ENCODE measurements around the gene MFAP2. TPM values are rescaled to one million over a fixed set of nuclear protein-coding genes. Genes with fewer than 3 reads are reported as not detected.

MFAP2 gene
- total RNA-seq, 4 donors from 2014 or later, result 1.4 to 21.1 (median 9.1) TPM

DNA sequence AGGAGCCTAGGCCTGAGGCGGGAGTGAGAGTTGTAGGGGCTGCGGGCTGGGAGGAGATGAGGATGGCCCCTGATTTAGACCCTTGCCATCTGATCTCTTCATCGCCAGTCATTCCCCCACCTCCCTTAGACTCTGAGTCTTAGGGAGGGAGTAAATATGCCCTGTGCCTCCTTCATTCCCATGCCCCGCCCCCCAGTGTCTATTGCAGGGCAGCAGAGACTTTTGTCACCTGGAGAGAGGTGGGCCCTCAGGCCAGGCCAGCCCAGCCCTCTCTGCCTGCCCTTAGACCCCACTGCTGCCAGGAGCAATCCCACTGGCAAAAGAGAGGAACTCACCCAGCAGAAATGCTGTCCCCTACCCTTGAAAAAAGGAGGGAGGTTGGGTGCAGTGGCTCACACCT lies 3.2 kb upstream of the MFAP2 start:
- 98 to 100% methylated on average over 4 of the region's 4 CpGs for WGBS, 2 donors
- Histone ChIP-seq H3K4me3 (replicated peaks in 1 of 3) (no peak overlapping the region), H3K4me1 (peaks cover 6 to 21% of the 10 kb centered on the region in 2 donors), H3K36me3 (peaks cover 14 to 25% of the 10 kb centered on the region in 2 donors), H3K27ac (no peak overlapping the region), H3K9me3 (no peaks in the 10 kb centered on the region), H3K27me3 (no peaks in the 10 kb centered on the region)
- intact Hi-C loops (cut with DNase I), result no loop called here
- DNase-seq, result no peak
- TF ChIP-seq, protein P1, sequence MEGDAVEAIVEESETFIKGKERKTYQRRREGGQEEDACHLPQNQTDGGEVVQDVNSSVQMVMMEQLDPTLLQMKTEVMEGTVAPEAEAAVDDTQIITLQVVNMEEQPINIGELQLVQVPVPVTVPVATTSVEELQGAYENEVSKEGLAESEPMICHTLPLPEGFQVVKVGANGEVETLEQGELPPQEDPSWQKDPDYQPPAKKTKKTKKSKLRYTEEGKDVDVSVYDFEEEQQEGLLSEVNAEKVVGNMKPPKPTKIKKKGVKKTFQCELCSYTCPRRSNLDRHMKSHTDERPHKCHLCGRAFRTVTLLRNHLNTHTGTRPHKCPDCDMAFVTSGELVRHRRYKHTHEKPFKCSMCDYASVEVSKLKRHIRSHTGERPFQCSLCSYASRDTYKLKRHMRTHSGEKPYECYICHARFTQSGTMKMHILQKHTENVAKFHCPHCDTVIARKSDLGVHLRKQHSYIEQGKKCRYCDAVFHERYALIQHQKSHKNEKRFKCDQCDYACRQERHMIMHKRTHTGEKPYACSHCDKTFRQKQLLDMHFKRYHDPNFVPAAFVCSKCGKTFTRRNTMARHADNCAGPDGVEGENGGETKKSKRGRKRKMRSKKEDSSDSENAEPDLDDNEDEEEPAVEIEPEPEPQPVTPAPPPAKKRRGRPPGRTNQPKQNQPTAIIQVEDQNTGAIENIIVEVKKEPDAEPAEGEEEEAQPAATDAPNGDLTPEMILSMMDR (IDR thresholded peaks at IDR 0.05), result no peak
- no peak for TF ChIP-seq POLR2A (IDR thresholded peaks at IDR 0.05)

DNA sequence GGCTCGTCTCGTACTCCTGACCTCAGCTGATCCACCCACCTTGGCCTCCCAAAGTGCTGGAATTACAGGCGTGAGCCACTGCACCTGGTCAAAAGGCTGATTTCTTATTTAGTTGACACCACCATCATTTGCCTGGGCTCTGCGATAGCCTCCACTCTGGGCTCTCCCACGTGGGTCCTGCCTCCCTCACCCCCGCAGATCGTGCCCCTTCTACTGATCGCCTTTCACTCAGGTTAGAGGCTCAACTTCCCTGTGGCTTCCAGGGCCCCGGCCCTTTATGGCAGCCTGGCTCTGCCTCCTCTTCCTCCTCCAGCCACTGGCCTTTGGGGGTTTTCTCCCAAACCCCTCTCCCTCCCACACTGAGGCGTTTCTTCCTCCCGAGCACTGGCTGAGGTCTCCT lies 2.5 kb upstream of the MFAP2 start:
- H3K4me3 ChIP-seq (replicated peaks in 1 of 3), result no peak overlapping the region
- H3K27me3 ChIP-seq, result no peaks in the 10 kb centered on the region
- H3K9me3 ChIP-seq, result no peaks in the 10 kb centered on the region
- intact Hi-C loops (cut with DNase I), result no loop called here
- whole genome bisulfite sequencing, 2 donors, result 86 to 92% methylated on average over 11 of the region's 11 CpGs
- DNase-seq, result no peak
- H3K4me1 ChIP-seq, result peaks cover 6 to 21% of the 10 kb centered on the region in 2 donors
- TF ChIP-seq, protein P1 (IDR thresholded peaks at IDR 0.05), result no peak
- no peak for TF ChIP-seq POLR2A (IDR thresholded peaks at IDR 0.05)
- H3K27ac ChIP-seq, result no peak overlapping the region
- H3K36me3 ChIP-seq, result peaks cover 10 to 20% of the 10 kb centered on the region in 2 donors

DNA sequence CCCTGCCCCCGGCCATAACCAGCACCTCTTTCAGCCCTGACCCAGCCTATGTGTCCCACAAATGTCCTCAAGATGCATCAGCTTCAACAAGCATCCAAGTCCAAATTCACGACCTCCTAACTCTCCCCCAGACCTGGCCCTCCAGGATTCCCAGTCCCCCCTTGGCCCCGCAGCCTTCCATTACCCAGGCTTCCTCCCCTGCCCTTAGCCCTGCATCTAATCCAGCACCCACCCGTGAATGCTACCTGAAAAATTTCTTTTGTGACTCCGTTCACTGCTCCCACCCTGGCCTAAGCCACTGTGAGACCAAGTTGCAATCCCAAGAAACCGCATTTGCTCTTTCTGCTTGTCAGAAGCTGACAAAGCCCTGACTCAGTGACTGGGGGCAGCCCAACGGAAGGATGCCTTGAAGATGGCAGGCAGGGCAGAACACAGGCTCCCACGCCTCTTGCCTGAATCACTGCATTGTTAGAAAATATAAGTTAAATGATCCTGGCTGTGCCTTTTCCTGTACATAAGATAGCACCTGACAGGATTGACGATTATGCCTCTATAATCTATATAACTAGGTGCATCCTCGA lies 939 bp upstream of the MFAP2 start:
- Histone ChIP-seq H3K4me3 (replicated peaks in 1 of 3) (no peak overlapping the region), H3K4me1 (peaks cover 6 to 21% of the 10 kb centered on the region in 2 donors), H3K36me3 (peaks cover 6 to 7% of the 10 kb centered on the region in 2 donors), H3K27ac (no peak overlapping the region), H3K27me3 (no peaks in the 10 kb centered on the region), H3K9me3 (no peaks in the 10 kb centered on the region)
- TF ChIP-seq, protein P1 (IDR thresholded peaks at IDR 0.05), result no peak
- no peak for TF ChIP-seq POLR2A (IDR thresholded peaks at IDR 0.05)
- no peak for DNase-seq
- 84 to 91% methylated on average over 10 of the region's 10 CpGs for WGBS, 2 donors
- intact Hi-C loops (cut with DNase I), result no loop called here

DNA sequence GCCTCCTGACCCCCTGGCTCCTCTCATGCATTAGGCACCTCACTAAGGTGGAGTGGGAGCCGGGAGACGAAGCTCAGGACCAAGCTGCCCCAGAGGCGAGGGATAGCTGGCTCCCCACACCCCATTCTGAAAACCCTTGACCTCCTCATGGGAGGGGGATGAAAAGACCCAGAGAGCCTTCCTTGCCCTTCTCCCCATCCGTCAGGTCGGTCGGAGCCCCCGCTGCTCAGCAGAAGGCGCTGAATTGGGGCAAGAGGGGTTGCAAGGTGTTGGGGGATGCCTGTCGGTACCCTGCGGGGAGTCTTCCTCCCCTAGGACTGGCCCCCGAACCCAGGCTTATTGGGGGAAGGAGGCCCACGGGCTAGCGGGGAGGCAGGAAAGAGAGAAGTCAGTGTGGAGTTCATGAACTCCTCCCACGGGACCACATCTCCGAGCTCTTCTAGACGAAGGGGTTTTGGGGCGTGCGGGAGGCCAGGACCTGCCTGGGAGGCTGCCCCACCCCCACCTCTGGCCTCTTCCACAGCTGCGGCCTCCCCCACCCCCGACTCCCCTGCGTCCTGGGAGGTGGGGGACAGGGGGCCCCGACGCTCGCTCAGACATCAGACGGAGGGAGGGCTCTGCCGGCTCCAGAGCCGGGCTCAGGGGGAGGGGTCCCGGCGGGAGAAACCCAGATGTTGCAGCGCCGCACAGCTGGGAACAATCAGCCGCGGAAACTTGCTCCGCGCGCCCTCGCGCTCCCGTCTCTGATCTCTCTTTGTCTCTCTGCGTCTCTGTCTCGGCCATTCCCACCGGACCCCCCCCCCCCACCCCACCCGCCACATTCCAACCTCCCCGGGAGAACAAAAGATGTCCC lies 719 bp downstream of the MFAP2 start:
- Histone ChIP-seq H3K9me3 (no peaks in the 10 kb centered on the region), H3K27me3 (no peaks in the 10 kb centered on the region), H3K4me3 (replicated peaks in 1 of 3) (peak overlapping the region in 1 of 3 donors; percentile 65), H3K27ac (peak overlapping the region in 2 of 3 donors; percentile 46 to 49), H3K36me3 (no peaks in the 10 kb centered on the region), H3K4me1 (peaks cover 6 to 24% of the 10 kb centered on the region in 2 donors)
- TF ChIP-seq, protein P1 (IDR thresholded peaks at IDR 0.05), result no peak
- TF ChIP-seq POLR2A (IDR thresholded peaks at IDR 0.05), result no peak
- DNase-seq, result no peak
- intact Hi-C loops (cut with DNase I), result no loop called here
- WGBS, 2 donors, result 24 to 41% methylated on average over 19 to 34 of the region's 44 CpGs
